ENCODE results near the gene HEATR5B. TPM values are rescaled to one million over a fixed set of nuclear protein-coding genes. Genes with fewer than 3 reads are reported as not detected.
"Not testable (repeated sequence)": the region's sequence is repeated elsewhere in the genome, so short reads cannot be mapped to it uniquely, and the experiment has no call there.

Gene HEATR5B
- total RNA-seq, 4 donors from 2014 or later = 27.7 to 50.4 (median 35.5) TPM

DNA sequence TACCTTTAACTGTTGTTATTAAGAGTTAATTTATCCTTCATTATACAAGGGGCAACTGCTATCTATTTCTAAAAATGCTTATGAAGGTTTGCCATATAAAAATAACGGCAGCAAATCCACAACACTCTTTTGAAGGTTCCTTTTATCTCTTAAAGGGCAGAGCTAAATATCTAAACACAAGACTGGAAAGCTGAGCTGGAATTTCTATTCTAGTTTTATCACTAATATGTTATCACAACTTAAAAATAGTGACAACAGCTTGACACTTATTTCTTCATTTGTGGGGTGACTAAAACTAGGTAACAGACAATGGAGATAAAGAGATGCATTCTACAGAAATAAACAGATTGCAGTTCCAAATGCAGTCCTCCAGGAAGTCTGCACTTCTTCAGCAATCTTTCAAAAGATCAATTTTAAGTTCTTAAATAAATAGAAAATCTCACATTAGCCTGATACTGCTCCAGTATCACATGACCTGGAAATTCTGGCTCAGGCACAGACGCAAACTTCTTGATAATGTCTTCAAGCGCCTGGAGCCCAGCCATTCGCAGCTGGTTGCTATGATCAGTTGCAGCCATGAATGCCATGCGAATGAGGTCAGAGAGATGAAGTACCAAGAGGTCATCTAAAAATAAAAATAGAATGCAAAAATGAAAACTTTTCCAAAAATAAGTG lies 63.8 kb downstream of the HEATR5B start:
- TF ChIP-seq, protein P1, sequence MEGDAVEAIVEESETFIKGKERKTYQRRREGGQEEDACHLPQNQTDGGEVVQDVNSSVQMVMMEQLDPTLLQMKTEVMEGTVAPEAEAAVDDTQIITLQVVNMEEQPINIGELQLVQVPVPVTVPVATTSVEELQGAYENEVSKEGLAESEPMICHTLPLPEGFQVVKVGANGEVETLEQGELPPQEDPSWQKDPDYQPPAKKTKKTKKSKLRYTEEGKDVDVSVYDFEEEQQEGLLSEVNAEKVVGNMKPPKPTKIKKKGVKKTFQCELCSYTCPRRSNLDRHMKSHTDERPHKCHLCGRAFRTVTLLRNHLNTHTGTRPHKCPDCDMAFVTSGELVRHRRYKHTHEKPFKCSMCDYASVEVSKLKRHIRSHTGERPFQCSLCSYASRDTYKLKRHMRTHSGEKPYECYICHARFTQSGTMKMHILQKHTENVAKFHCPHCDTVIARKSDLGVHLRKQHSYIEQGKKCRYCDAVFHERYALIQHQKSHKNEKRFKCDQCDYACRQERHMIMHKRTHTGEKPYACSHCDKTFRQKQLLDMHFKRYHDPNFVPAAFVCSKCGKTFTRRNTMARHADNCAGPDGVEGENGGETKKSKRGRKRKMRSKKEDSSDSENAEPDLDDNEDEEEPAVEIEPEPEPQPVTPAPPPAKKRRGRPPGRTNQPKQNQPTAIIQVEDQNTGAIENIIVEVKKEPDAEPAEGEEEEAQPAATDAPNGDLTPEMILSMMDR (IDR thresholded peaks at IDR 0.05) = no peak
- ATAC-seq (ENCODE audit: low FRiP score) (peak; percentile 93), DNase-seq (ENCODE audit: low spot score) (peak; percentile 31)

DNA sequence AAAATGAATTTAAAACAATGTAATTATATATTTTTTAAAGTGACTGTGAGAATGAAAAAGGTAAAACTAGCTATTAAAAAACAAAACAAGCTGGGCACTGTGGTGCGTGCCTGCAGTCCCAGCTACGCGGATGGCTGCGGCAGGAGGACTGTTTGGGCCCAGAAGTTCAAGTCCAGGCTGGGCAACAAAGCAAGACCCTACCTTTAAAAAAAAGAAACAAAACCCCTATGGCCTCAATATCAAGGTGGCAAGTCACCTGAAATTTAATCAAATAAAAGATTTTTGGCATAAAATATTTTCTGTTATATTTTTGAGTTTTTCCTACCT lies 70.9 kb downstream of the HEATR5B start:
- TF ChIP-seq, protein P1 (IDR thresholded peaks at IDR 0.05) = no peak
- DNase-seq (ENCODE audit: low spot score) (no peak), ATAC-seq (ENCODE audit: low FRiP score) (no peak)

DNA sequence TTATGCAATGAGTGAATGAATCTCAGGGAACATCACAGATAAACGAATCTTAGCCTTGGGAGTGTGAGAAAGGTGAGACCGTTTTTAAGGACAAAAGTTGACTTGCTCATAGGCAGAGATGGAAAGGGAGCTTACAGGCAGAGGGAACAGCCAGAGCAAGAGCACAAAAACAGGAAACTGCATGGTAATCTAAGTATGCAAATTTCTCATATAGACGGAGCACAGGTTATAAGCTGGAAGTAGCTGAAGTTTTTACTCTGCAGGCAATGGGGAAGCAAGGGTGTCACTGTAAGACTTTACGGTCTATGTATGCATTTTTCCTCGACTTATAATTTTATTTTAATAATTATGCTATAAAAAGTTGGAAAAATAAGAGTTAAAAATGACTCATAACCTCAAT lies 73.0 kb downstream of the HEATR5B start:
- DNase-seq (ENCODE audit: low spot score) (no peak), ATAC-seq (ENCODE audit: low FRiP score) (no peak)
- TF ChIP-seq, protein P1 (IDR thresholded peaks at IDR 0.05) = no peak

DNA sequence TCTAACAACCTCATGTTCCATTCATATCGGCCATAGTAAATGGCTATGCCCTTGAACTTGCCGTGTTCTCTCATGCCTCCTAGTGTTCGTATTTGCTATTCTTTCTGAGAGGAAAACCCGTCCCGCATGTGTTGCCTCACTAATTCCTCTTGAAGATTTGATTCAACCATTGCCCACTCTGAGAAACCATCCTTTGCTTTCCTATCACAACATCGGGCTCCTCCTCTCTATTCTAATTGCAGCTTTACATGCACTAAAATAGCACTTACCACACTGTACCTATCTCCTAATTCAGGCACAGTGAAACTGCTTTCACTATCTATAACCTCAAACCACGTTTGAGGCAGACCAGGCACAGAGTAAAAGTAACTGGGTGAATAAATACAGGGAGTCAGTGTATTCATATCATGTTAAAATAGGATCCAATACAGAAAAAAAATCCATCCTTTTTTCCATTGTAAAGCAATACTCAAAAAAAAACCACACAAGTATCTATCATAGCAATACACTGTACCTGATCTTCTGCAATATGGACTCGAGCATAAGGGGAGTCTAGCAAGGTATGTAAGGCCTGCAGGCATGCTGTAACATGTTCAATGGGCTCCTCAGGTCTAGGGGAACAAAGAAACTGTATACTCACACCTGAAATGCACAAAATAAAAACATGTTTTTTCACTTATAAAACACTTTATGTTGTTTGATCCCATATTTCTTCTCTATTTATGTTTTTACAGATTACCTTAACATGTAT lies 78.9 kb downstream of the HEATR5B start:
- TF ChIP-seq, protein P1 (IDR thresholded peaks at IDR 0.05) = no peak
- DNase-seq (ENCODE audit: low spot score) (no peak), ATAC-seq (ENCODE audit: low FRiP score) (no peak)

DNA sequence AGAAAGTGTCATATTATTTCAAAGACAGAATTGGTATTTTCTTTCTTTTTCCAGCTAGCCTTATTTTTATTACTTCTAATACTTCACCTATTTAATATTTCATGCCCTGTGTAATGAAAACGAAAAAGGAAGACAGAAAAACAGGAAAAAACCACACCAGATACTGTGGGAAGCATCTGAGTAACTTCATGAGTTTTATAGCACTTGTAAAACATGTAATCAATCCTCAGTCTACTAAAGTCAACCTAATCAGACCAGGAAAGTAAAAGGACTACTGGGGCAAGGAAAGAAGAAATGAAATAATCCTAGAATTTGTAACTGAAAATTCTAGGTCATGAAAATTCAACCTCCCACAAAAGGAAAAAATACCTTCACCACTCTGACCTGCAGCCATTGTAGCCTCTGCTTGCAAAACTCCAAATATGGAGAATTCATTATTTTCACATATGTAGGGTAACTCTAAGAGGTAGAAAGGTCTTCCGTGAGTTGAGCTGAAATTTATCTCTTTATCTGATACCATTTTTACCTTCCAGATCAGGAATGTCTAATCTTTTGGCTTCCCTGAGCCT lies 83.1 kb downstream of the HEATR5B start:
- no peak for DNase-seq (ENCODE audit: low spot score)
- no peak for ATAC-seq (ENCODE audit: low FRiP score)
- TF ChIP-seq, protein P1 (IDR thresholded peaks at IDR 0.05) = no peak

- no peak for ATAC-seq (ENCODE audit: low FRiP score)
- TF ChIP-seq, protein P1 (IDR thresholded peaks at IDR 0.05) = no peak
These were observed 83.9 kb downstream of the HEATR5B start for GRCh38 chr2:37000318-37000717.

DNA sequence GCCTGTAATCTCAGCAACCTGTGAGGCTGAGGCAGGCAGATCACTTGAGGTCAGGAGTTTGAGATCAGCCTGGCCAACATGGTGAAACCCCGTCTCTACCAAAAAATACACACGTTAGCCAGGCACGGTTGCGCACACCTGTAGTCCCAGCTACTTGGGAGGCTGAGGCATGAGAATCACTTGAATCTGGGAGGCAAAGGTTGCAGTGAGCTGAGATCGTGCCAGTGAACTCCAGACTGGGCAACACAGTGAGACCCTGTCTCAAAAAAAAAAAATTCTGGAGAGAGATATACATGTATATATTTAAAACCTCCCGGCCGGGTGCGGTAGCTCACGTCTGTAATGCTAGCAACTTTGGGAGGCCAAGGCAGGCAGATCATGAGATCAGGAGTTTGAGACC lies 84.8 kb downstream of the HEATR5B start:
- ATAC-seq (ENCODE audit: low FRiP score) = not testable (repeated sequence)

More at GRCh38 chr2:37000318-37000717, 83.9 kb downstream of the HEATR5B start:
- no peak for DNase-seq (ENCODE audit: low spot score)

More for the DNA sequence above, 84.8 kb downstream of the HEATR5B start:
- not testable (repeated sequence) for DNase-seq (ENCODE audit: low spot score)

Data from omental fat pad (tissue), 4 donors.